LNCaP clone FGC (cell line): Measurements from ENCODE around the gene ATAD2B.

ENCODE experiments used
- DNase-seq: peaks from one replicate; pipeline ENCODE4 v3.0.0-alpha.2; 2011; ENCODE audit warnings: low read depth
- H3K4me3 ChIP-seq: 2 replicates; pipeline ENCODE4 v1.5.1; 2011; ENCODE audit warnings: mild to moderate bottlenecking, low read depth, low read length, control low read depth
- TF ChIP-seq, protein P1 (sequence below): IDR thresholded peaks from 2 replicates; pipeline ENCODE4 v1.5.1; 2012; ENCODE audit warnings: mild to moderate bottlenecking; ENCODE audit not compliant: control insufficient read depth, insufficient read depth; ENCODE audit errors: extremely low read depth

ATAD2B gene

DNA sequence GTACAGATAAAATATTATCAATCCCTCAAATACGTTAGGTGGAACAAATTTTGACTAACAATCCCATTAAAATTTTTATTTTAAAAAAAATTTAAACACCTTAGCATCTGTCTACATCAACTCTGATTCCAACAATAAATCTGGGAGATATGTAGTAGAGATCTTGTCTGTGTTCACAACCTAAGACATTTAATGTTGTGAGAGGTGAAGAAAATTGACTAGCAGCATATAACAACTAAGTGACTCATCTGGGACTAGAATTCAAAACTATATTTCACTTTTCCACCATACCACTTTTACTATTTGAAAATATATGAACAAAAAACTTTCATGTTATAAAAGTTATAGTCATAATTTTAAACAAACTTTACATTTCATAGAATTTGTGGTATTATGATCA is 97.9 kb downstream of the ATAD2B start:
- DNase-seq = no peak
- no peak overlapping the region for H3K4me3 ChIP-seq
- TF ChIP-seq, protein P1, sequence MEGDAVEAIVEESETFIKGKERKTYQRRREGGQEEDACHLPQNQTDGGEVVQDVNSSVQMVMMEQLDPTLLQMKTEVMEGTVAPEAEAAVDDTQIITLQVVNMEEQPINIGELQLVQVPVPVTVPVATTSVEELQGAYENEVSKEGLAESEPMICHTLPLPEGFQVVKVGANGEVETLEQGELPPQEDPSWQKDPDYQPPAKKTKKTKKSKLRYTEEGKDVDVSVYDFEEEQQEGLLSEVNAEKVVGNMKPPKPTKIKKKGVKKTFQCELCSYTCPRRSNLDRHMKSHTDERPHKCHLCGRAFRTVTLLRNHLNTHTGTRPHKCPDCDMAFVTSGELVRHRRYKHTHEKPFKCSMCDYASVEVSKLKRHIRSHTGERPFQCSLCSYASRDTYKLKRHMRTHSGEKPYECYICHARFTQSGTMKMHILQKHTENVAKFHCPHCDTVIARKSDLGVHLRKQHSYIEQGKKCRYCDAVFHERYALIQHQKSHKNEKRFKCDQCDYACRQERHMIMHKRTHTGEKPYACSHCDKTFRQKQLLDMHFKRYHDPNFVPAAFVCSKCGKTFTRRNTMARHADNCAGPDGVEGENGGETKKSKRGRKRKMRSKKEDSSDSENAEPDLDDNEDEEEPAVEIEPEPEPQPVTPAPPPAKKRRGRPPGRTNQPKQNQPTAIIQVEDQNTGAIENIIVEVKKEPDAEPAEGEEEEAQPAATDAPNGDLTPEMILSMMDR = no peak

DNA sequence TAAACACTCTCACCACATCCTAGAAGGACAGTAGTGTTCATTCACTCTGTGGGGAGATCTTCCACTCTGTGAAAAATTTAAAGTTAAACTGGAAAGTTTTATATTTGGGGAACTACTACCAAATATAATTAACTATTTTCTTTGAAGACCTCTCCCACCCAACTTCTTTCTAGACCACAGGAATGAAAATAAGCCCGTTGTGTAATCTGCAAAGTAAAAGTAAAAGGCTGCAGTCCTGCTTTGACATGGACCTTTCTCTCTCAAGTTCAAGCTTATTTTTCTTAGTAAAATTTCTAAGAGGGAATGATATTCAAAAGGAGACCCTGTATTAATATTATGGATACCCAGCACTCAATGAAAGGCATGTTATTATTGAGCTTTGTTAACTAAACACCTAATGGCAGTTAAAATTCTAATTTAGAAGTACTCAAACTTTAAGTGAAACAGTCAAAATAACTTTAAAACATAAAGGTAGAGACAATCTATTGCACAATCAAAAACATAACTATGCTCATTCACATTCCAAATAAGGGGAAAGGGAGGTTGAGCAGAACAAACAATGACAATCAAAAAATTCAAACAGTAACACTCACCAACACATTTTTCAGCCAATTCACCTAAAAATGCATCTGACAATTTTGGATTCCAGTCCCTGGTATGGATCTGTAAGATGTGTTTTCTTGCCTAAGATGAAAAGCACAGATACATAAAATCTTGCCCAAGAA is 98.5 kb downstream of the ATAD2B start:
- DNase-seq = no peak
- TF ChIP-seq, protein P1 = no peak
- no peak overlapping the region for H3K4me3 ChIP-seq

DNA sequence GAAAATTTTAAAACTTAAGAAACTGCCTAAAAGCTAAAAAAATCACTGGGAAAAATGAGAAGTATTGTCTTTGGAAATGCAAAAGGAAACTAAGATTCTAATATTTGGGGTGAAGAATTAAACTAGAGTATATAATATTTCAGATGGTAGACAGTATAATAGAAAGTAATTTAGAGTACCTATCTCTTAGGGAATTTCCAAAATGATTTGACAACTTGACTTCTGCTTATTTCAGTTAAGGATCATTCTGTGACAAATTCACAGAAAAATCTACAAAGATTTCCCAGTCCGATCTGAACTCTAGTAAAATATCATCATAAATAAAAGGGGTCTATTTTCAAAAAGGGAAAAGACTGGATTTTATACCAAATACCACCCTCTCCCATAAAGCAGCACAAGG is 99.6 kb downstream of the ATAD2B start:
- TF ChIP-seq, protein P1 = no peak
- no peak for DNase-seq
- no peak overlapping the region for H3K4me3 ChIP-seq

DNA sequence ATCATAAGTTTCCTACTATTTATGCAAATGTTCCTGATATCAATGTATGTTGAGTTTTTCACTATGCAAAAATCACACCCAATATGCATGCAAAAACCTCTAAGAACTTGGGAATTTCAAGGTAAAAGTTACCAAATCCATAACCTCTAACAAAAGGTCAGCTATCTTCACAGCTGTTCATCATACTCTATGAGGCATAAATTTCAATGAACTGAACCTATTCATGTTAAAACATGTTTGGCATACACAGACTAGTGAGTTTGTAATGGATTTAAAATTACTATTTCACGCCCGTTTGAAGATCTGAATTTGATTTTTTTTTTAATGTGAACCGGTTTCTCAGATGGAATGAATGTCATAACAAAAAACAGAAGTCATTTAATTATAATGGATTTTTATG is 100.2 kb downstream of the ATAD2B start:
- TF ChIP-seq, protein P1 = no peak
- DNase-seq = no peak
- no peak overlapping the region for H3K4me3 ChIP-seq

DNA sequence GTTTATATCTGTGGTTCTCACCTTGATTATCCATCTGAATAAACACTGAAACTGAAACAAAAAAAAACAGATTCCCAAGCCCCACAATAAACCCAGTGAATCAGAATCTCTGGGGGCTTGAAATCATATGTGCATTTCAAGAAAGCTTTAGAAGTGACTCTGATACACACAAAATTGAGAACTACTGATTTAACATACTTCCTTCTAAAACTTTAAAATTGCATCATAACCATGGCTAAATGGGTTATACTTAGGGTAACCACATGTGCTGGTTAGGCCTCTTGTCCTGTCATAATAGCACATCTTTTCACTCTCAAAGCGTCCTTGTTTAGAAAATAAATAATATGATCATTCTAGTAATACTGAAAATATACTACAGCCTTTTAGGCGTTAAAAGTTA is 100.9 kb downstream of the ATAD2B start:
- DNase-seq = no peak
- TF ChIP-seq, protein P1 = no peak
- no peak overlapping the region for H3K4me3 ChIP-seq

DNA sequence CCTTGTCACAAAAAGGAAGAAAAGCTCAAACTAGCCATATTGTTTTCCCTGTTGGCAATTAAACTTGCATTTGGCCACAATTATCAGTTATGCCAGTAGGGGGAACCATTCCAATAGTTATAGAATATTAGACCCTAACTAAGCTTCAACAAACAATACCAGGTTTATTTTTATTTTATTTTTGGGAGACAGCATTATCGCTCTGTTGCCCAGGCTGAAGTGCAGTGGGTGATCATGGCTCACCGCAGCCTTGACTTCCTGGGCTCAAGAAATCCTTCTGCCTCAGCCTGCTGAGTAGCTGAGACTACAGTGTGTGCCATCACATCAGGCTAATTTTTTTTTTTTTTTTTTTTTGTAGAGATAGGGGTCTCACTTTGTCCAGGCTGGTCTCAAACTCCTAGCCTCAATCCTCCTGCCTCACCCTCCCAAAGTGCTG is 102.1 kb downstream of the ATAD2B start:
- DNase-seq = peak; percentile 10
- H3K4me3 ChIP-seq = no peak overlapping the region
- TF ChIP-seq, protein P1 = peak; percentile 57

DNA sequence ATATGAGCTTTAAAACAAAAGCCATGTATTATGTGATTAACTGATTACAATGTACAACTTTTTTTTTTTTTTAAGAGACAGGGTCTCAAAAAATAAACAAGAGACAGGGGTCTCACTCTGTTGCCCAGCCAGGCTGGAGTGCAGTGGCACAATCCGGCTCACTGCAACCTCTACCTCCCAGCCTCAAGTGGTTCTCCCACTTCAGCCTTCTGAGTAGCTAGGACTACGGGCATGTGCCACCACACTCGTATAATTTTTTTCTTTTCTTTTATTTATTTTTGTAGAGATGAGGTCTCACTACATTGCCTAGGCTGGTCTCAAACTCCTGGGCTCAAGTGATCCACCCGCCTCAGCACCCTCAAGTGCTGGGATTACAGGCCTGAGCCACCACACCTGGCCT is 103.1 kb downstream of the ATAD2B start:
- no peak overlapping the region for H3K4me3 ChIP-seq

More for the DNA sequence above, 103.1 kb downstream of the ATAD2B start:
- TF ChIP-seq, protein P1 = no peak
- no peak for DNase-seq
